NCI-H2081 (cell line): ENCODE measurements around the gene JUNB.

Experiments used
- DNase-seq, 2 experiments: peaks; one replicate each; lab custom pipeline; 2025; lab: John Stamatoyannopoulos, UW

JUNB gene

DNA sequence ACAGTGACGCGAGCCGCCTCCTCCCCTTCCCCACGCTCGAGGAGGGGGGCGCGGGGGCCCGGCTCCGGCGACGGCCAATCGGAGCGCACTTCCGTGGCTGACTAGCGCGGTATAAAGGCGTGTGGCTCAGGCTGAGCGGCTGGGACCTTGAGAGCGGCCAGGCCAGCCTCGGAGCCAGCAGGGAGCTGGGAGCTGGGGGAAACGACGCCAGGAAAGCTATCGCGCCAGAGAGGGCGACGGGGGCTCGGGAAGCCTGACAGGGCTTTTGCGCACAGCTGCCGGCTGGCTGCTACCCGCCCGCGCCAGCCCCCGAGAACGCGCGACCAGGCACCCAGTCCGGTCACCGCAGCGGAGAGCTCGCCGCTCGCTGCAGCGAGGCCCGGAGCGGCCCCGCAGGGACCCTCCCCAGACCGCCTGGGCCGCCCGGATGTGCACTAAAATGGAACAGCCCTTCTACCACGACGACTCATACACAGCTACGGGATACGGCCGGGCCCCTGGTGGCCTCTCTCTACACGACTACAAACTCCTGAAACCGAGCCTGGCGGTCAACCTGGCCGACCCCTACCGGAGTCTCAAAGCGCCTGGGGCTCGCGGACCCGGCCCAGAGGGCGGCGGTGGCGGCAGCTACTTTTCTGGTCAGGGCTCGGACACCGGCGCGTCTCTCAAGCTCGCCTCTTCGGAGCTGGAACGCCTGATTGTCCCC is at the start of gene JUNB:
Gene JUNB (plus strand): TSS at position 142 of the 706 bp plus-strand sequence. CDS start 286 bp downstream, at position 428.
- peak; percentile 92 to 95 for DNase-seq

DNA sequence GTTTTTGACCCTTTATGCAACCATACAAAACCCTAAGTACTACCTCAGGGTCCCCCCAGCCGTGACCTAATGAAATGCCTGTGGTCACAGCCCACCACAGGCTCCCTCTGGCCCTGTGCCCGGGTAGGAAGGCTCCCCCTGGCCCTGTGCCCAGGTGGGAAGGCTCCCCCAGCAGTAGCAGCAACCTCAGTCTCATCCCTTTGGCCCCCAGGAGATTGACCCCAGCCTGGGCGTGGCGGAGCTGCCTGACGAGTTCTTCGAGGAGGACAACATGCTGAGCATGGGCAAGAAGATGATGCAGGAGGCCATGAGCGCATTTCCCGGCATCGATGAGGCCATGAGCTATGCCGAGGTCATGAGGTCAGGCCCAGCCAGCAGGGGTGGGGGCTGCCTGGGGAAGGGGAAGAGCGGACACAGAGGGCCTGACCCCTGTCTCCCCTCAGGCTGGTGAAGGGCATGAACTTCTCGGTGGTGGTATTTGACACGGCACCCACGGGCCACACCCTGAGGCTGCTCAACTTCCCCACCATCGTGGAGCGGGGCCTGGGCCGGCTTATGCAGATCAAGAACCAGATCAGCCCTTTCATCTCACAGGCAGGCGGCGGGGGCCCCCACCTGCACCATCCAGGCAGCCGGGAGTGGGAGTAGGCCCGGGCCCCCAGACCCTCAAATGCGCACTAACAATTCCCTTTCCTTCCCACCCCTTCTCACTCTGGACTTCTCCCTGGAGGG is 46.0 kb upstream of the JUNB start:
- no peak for DNase-seq

DNA sequence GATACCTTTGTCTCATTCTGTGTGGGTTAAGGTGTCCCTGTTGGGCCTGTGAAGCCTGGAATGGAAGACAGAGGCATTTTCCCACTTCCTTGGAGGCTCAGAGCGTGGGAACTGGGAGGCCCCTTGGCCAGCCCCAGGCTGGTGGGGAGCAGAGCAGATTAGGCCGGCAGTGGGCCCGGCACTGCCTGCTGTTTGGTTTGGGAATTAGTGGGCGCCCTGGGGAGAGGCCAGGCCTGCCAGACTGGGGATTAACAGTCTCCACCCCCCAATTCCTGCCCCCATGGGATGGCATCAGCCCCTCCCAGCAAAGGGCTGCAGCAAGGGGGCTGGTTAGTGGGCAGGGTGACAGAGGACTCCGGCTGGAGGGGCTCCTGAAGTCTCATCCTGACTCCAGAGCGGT is 42.8 kb upstream of the JUNB start:
- DNase-seq: no peak

DNA sequence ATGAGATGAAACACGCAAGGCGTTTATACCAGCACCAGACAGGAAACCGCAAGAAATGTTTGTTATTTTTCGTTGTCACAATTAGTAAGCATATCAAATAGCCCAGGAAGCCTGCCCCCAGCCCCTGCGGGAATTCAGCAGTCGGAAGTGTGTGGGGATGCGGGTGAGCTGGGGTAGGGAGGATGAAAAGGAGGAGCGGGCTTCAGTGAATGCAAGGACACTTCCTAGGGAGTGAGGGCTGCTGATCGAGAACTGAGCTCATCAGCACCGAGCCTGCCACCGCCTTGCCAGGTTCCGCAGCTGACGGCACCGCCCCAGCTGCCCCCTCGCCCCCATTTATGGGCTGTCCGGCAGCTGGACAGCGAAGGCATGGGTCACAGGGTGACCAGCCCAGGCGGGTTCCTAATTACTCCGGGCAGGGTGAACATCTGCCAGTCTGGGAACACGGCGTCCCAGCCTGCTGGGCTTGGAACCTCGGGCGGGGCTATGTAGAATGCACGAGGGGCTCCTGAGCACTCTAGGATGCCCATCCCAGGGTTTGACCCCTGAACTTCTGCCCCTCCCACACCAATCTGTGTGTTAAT is 41.3 kb upstream of the JUNB start:
- peak; percentile 2 to 12 for DNase-seq

DNA sequence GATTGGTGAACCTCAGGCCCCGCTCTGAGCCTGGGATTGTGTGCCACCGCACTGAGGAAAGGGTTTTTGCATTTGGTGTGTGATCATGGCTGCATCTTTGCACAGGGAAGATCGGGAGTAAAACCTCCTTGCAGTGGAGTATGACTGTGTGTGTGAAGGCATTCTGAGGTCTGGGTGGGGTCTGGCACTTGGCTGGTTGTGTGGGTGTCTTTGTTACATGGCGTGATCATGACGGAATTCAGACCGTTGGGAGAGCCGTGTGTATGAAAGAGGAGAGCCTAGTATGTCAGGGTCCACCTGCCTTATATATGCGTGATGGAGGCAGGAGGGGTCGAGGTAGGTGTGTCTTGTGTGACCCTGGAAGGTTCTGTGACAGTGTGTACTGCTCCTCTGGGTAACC is 40.4 kb upstream of the JUNB start:
- no peak for DNase-seq

DNA sequence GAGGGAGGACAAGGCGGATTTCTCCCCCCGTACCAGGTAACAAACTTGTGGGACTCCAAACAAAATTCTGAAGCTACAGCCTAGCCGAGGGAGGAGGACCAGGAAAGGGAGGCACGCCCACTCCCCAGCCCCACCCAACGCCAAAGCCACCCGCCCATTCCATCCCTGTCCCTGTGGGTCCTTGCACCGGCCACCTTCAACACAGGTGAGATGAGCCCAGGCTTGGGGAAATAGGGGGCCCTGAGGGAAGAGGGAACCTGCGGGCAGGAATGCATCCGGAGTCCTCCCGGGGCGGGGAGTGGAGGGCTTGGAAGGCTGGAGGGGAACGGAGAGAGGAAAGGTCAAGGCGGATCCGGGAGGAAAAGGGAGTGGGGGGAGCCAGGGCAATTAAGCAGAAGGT is 39.7 kb upstream of the JUNB start, which contains the start of gene BEST2:
Gene BEST2 (plus strand): TSS at position 157 of the 400 bp plus-strand sequence. CDS start 802 bp downstream, outside the sequence.
- no peak for DNase-seq

DNA sequence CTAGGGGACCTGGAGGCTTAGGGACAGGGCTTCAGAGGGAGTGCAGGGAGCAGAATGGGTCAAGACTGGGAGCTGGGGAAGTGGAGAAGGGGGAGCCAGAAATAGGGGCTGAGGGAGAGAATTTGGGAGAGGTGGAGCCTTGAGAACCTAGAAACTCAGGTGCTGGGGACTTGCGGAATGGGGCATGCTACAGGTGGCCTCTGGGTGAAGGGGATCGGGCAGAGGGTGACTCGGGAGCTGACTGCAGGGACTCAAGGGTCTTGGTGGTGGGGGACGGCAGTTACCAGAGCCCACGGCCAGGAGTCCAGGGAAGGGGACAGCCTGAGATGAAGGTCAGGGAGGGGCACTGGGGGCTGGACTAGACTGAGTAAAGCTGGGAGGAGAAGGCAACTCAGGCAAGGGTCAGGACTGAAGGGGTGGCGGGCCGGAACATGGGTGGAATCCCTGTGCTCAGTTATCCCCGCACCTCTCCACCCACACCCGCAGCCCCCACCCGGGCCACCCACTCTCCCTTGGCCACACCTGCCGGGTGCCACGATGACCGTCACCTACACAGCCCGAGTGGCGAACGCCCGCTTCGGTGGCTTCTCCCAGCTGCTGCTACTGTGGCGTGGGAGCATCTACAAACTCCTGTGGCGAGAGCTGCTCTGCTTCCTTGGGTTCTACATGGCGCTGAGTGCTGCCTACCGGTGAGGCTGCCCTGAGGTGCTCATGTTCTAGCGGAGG is 39.1 kb upstream of the JUNB start:
- DNase-seq: no peak

DNA sequence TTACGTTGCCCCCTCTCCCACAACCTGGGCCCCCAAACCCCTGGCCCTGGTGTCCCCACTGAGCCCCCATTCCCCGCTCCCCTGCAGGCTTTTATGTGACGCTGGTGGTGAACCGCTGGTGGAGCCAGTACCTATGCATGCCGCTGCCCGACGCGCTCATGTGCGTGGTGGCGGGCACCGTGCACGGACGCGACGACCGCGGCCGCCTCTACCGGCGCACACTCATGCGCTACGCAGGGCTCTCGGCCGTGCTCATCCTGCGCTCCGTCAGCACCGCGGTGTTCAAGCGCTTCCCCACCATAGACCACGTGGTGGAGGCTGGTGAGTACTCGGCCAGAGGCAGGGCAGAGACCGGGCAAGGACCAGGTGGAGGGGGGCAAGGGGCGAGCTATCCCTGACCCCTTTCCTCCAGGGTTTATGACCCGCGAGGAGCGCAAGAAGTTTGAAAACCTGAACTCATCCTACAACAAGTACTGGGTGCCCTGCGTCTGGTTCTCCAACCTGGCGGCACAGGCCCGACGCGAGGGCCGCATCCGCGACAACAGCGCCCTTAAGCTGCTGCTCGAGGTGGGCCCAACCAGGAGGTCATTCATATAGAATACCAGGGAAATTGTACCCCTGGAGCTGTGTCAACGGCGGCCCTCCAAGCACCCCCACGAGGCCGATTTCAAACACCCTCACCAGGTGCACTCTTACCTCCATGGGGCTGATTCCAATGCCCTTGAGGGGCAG is 36.7 kb upstream of the JUNB start:
- no peak for DNase-seq

DNA sequence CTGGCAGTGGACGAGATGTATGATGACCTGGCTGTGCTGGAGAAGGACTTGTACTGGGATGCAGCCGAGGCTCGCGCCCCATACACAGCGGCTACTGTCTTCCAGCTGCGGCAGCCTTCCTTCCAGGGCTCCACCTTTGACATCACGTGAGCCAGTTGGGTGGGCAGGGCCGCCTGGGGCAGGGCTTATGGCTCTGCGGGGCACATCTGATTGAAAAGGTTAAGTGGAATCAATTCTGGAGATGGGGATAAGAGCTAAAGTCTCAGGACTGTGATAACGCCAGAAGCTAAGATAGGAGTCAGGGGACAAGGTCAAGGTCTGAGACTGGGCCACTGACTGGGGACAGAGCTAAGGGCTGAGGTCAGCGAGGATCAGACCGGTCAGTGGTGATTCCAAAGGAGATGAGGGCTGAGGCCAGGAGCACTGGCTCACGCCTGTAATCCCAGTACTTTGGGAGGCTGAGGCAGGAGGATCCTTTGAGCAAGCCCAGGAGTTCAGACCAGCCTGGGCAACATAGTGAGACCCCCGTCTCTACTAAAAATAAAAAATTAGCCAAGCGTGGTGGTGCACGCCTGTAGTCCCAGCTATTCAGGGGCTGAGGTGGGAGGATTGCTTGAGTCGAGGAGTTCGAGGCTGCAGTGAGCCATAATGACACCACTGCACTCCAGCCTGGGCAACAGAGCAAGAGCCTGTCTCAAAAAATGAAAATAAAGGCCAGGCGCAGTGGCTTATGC is 35.0 kb upstream of the JUNB start:
- DNase-seq: no peak

DNA sequence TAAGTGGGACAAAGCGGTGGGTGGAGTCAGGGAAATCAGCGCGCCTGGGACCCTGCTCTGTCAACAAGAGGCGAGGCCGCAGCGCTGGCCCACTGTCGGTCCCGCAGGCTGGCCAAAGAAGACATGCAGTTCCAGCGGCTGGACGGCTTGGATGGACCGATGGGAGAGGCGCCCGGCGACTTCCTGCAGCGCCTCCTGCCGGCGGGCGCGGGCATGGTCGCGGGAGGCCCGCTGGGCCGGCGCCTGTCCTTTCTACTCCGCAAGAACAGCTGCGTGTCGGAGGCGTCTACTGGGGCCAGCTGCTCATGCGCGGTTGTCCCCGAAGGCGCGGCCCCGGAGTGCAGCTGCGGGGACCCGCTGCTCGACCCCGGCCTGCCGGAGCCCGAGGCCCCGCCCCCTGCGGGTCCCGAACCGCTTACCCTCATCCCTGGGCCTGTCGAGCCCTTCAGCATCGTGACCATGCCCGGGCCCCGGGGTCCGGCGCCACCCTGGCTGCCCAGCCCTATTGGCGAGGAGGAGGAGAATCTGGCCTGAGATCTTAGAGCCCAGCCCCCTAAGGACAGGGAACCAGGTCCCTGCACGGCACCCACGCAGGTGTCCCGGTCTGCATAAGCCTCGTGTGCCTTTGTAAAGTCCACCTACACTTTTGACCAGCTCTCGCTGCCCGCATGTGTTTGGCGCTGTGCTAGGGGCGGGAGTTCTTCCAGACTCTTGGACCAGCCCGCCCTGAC is 33.6 kb upstream of the JUNB start:
- peak; percentile 29 to 48 for DNase-seq

DNA sequence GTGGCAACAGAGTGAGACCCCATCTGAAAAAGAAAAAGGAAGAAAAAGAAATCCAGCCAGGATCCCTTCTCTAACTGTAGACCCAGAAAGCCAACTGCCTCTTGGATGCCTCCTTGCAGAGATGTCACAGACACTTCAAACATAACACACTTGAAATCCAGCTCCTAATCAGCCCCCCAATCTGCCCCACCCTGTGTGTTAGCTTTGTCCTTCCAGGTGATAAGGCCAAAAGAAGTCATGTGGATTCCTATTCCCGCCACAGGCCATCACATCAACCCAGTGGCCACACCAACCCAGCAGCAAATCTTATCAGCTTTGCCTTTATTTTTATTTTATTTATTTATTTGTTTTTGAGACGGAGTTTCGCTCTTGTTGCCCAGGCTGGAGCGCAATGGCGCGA is 31.6 kb upstream of the JUNB start:
- no peak for DNase-seq

DNA sequence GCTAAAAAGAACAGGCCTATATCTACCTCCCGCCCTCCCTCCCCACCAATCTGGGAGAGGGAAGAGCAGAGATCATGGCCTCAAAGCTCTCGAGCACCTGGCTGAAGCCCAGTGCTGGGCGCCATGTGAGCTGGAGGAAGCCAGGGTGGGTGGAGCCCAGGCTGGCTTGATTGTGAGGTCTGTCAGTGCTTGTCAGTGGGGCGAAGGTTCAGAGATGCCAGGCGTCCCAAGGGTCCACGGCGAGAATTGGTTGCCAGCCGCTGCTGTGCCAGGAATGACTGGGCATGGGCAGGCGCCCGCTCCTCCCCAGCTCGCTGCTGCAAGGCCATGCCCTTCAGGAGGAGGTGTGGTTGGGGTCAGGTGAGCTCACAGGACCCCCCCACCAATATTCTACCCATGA is 28.2 kb upstream of the JUNB start:
- no peak for DNase-seq

DNA sequence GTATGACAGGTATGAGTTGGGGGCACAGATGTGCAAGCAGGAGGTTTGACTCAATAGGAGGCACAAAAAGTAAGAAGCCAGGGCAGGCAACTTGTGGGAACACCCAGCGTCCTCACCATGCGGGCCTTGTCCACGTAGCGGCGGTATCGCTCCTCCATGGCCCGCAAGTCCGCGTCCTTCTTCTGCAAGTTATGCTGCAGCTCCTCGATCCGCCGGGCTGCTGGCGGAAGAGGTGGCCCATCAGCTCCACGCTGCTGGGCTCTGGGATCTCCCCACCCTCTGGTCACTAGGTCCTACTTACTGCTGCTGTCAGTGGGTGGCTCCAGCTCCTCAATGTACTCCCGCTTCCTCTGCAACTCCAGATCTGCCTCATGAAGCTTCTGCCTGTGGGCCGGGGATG is 26.6 kb upstream of the JUNB start:
- no peak for DNase-seq

DNA sequence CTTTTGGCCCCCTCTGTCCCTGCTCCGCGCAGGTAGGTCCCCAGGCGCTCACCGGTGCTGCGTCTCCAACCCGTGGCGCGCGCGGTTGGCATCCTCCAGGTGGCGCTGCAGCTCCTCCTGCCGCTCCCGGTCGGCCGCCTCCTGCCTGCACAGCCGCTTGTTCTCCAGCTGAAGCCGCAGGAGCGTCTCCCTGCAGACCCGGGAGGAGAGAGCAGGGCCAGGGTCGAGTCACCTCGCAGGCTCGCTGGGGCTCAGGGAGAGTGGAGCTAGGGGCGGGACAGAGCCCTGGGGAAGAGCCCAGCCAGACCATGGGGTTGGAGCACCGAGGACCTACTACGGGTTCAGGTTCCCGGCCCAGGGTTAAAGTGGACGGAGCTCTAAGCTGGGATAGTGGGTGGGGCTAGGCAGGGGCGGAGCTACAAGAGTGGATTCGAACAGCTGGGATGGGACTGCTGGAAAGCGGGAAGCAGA is 25.2 kb upstream of the JUNB start:
- DNase-seq: peak; percentile 71

DNA sequence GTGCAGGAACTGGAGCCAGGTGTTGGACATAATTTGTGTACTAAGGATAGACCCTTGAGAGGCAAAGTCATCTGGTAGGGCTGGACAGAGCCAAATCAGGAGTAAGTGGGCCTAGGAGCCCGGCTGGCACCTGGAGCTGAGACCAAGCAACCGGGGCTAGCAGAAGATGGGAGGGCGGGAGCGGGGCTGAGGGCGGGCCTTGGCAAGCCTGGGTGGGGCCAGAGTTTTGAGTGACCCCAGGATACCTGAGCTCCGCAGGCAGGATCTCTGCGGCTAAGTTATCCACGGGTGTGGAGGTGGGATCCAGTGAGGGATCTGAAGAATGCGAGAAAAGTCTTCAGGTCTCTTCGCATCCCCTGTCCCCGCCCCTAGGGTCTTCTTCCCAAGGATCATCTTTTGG is 24.1 kb upstream of the JUNB start:
- no peak for DNase-seq

DNA sequence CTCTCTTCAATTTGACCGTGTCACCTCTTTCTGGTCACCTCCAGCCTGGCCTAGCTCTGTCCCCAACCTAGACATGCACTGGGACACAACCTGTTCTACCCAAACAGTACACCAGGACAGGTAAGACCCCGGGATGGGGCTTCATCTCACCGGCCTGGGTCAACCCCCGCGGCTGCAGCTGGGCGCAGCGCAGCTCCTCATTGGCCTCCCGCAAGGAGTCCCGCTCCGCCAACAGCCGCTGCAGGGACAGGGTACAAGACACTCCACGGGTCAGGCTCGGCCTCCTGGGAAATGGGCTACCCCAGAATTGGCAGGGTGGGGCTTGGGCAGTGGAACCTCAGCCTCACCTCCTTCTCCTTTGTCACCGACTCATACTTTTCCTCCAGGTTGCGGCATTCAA is 23.6 kb upstream of the JUNB start:
- DNase-seq: no peak

DNA sequence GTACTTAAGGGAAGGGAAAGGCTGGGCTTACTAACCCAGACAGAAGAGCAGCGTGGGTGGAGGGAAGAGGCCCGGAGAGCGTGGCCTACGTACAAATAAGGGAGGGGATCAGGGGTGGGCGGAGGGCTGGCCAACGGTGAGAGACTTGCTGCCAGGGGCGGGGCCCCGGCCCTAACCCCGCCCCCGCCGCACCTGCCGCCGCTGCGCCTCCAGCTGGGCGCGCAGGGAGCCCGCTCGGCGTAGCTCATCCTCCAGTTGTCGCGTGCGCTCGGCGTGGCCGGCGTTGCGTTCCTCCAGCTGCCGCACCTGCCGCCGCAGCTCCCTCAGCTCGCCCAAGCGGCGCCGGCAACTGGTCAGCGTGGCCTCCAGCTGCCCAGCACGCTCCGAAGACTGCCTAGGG is 21.6 kb upstream of the JUNB start:
- no peak for DNase-seq

DNA sequence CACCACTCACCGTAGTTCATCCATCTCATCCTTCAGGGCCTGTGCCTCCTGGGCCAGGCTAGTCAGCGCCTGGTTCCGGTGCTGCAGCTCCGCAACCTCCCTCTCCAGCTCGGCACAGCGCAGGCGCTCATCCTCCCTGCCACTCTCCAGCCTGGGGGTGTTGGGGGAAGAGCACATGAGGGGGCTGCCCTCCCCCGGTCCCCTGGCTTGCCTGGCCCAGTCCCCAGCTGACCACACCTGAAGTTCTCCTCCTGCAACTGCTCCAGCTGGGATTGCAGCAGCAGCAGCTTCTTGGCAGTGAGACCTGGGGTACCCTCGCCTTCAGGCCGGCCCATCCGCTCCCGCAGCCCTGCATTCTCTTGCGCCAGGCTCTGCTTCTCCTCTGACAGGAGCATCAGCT is 20.4 kb upstream of the JUNB start:
- no peak for DNase-seq

DNA sequence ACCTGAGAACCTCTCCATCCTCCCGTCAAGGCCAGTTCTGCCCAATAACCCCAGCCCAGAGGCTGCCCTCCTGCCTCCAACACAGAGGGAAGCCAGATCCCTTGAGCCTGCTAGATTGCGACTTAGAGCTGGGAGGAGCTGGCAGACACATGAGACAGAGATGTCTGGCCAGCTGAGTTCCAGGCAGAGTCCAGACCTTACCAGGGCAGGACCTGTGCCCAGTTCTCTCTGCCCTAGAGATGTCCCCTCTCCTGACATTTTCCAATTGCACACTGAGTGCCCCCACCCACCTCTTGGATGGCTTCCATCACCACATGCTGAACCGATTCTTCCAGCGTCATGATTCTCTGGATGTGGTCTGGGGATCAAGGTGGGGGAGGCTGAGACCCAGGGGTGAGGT is 19.0 kb upstream of the JUNB start:
- no peak for DNase-seq

DNA sequence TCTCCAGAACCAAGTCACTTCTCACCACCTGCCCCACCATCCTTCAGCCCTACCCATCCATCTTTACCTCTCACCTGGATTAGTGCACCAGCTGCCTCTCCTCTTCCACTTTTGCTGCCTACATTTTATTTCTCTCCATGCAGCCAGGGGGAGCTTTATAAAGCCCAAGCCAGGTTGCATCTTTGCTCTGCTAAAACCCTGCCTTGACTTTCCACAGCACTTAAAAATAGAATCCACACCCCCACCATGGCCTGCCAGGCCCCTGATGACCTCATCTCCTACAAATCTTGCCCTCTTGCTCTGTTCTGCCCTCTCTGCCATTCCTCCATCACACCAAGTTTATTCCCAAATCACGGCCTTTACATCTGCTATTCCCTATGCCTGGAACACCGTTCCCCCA is 17.7 kb upstream of the JUNB start:
- DNase-seq: no peak
